H1 (cell line): ENCODE data around the gene LEFTY1. TPM values are rescaled to one million over a fixed set of nuclear protein-coding genes. Genes with fewer than 3 reads are reported as not detected.

ENCODE experiments used
- EZH2 ChIP-seq: fragments of 200-600 bp; sonication (generic); IDR thresholded peaks from 2 replicates; pipeline ENCODE4 v1.7.1; 2012; ENCODE audit warnings: low read depth, mild to moderate bottlenecking, moderate library complexity, low read length, inconsistent platforms; ENCODE audit not compliant: severe bottlenecking
- PHF8 ChIP-seq: fragments of 200-600 bp; sonication (generic); conservative IDR thresholded peaks from 2 replicates; pipeline ENCODE4 v1.7.1; 2012; ENCODE audit warnings: low read depth, mild to moderate bottlenecking, inconsistent platforms, low read length, moderate library complexity
- POLR2A ChIP-seq, 2 experiments: IDR thresholded peaks; 1 replicate in 1 of 2; 2 replicates in 1 of 2; pipeline ENCODE4 v1.6.1; 2011; ENCODE audit warnings: low read depth in 2 of 2, low read length in 2 of 2, mild to moderate bottlenecking in 2 of 2; ENCODE audit errors: control extremely low read depth in 1 of 2
- SIN3A ChIP-seq, 2 experiments: IDR thresholded peaks in 1 of 2; conservative IDR thresholded peaks in 1 of 2; 2 replicates each; pipeline ENCODE4 v1.6.1; 2011 to 2012; ENCODE audit warnings: low read length in 2 of 2, improper control_type of control experiment in 1 of 2, low read depth in 1 of 2, mild to moderate bottlenecking in 1 of 2
- SP1 ChIP-seq: IDR thresholded peaks from 2 replicates; pipeline ENCODE4 v1.6.1; 2011; ENCODE audit warnings: low read depth, low read length
- TAF1 ChIP-seq: IDR thresholded peaks from 2 replicates; pipeline ENCODE4 v1.6.1; 2011; ENCODE audit warnings: mild to moderate bottlenecking, low read depth, low read length
- TAF7 ChIP-seq: optimal IDR thresholded peaks from 2 replicates; pipeline ENCODE3; 2011; ENCODE audit warnings: low read depth, mild to moderate bottlenecking, inconsistent platforms, low read length, moderate library complexity, borderline replicate concordance
- ZNF274 ChIP-seq: IDR thresholded peaks from 2 replicates; pipeline ENCODE4 v1.7.0; 2012; ENCODE audit warnings: low read length, borderline replicate concordance; ENCODE audit errors: extremely low read depth
- polyA plus RNA-seq, 7 experiments: library from polyadenylated mRNA; depleted of rRNA in 3 of 7; stranded (reverse) in 5 of 7; unstranded in 2 of 7; fragments of >200 nt in 5 of 7; fragments of 200-250 nt in 2 of 7; gene quantifications; 1 replicate in 5 of 7; 2 replicates in 1 of 7; 4 replicates in 1 of 7; pipeline versions ENCODE4 v1.2.1 to v1.2.3, GENCODE V29; 2011 to 2013; ENCODE audit warnings: missing spikeins in 2 of 7, mixed read lengths in 2 of 7
- total RNA-seq: library from RNA; stranded (reverse); fragmentation: NEBNext Ultra II Directional; extraction: Animal tissue kit (Norgen Biotek cat#: 25700); gene quantifications from 2 replicates; pipeline ENCODE4 v1.2.1, GENCODE V29; 2021

LEFTY1 gene
- total and polyA plus RNA-seq, 2 of the 8 experiments (the other 6 are each of a cell fraction or from before 2014, with no cell fraction given) = 4.5 to 11.7 TPM

- TF ChIP-seq PHF8 = no peak
- no peak for TF ChIP-seq TAF1
- TF ChIP-seq EZH2 = no peak
- no peak for TF ChIP-seq ZNF274
- no peak for TF ChIP-seq SIN3A (conservative IDR thresholded peaks at IDR 0.05 in 1 of 2, IDR thresholded peaks at IDR 0.05 in 1 of 2; ENCODE audit: low read depth in 1 of 2, low read length in 2 of 2)
- no peak for TF ChIP-seq TAF7
- no peak for TF ChIP-seq SP1
- TF ChIP-seq POLR2A (IDR thresholded peaks at IDR 0.05; ENCODE audit: control extremely low read depth in 1 of 2, low read depth in 2 of 2, low read length in 2 of 2) = no peak
Observed at GRCh38 chr1:225889743-225890142, 797 bp upstream of the LEFTY1 start (continued).
